Pancreas (tissue), 10 donors: ENCODE results near the gene GLCE. TPM values are rescaled to one million over a fixed set of nuclear protein-coding genes. Genes with fewer than 3 reads are reported as not detected.
A peak's percentile ranks its signal among the peaks of the same experiment; 100 is the strongest.

Experiments used
- ATAC-seq, 4 donors: fragments of 200-7000 bp; cut with Tn5 transposase; one replicate each; pipeline versions ENCODE4 v1.8.0 to v1.9.1; 2020; ENCODE audit warnings: mild to moderate bottlenecking in 4 of 4, moderate library complexity in 4 of 4
- DNase-seq, 6 donors: peaks; one replicate each; pipeline ENCODE4 v3.0.0-alpha.2; 2020
- FAIRE-seq: peaks from 2 replicates; lab custom pipeline; 2012; peaks lifted over from hg19 to GRCh38; lab: Jason Lieb, UNC
- H3K27ac ChIP-seq, 4 donors: fragments of 200-600 bp; sonication (generic); 1 replicate in 3 of 4; 2 replicates in 1 of 4; pipeline versions ENCODE4 v1.5.0 to v1.8.0; 2020
- H3K27me3 ChIP-seq, 4 donors: fragments of 200-600 bp; one replicate each; pipeline ENCODE4 v1.8.0; 2021
- H3K36me3 ChIP-seq, 3 donors: fragments of 200-600 bp; sonication (generic) in 1 of 3; one replicate each; pipeline versions ENCODE4 v1.5.0 to v1.8.0; 2020 to 2021
- H3K4me1 ChIP-seq, 3 donors: fragments of 200-600 bp; one replicate each; pipeline ENCODE4 v1.8.0; 2021
- H3K4me3 ChIP-seq, 4 donors: fragments of 200-600 bp; sonication (generic) in 2 of 4; one replicate each; pipeline versions ENCODE4 v1.5.0 to v1.8.0; 2020 to 2021
- H3K9me3 ChIP-seq, 4 donors: fragments of 200-600 bp; one replicate each; pipeline ENCODE4 v1.8.0; 2021
- CTCF ChIP-seq, 4 donors: fragments of 200-600 bp; sonication (generic) in 3 of 4; IDR thresholded peaks; one replicate each; pipeline versions ENCODE4 v1.5.0 to v1.8.0; 2021; ENCODE audit warnings: antibody characterized with exemption in 4 of 4
- WGBS, 2 donors: extraction: QIAGEN DNeasy Blood & Tissue Kit; methylation state at CpG; one replicate each; pipeline ENCODE4 v1.1.7; 2013; 5-methylcytosine and 5-hydroxymethylcytosine counted together
- intact Hi-C, 3 donors: fragments of 100-400 bp; cut with DNase I; formaldehyde crosslinking; loops; one replicate each; pipeline versions ENCODE4 v1.11.1 to v1.14.2; 2022
- polyA plus RNA-seq, 2 donors: library from polyadenylated mRNA; stranded (reverse); fragments of 200-250 nt; gene quantifications; one replicate each; pipeline ENCODE4 v1.2.3, GENCODE V29; 2013
- total RNA-seq, 6 donors: library from RNA; stranded (reverse); fragmentation: NEBNext Ultra II Directional in 4 of 6; extraction: Animal tissue kit (Norgen Biotek cat#: 25700) in 4 of 6; gene quantifications; one replicate each; pipeline versions ENCODE4 v1.2.1 to v1.2.4, GENCODE V29; 2021 to 2023
- donor health status: healthy with polysubstance abuse.
- donor health status: DM: no; HTN: no; CAD: no; lungs with moderate emphysema.
- donor health status: DM: no; HTN: no; CAD: no.
- donor health status: control.
- donor health status: control.
- donor health status: Bipolar disorder and iron deficiency.
- donor health status: DM: yes; HTN: yes; CAD: no.
- donor health status: DM: no; HTN: no; CAD: no.
- donor health status: DM: no; HTN: no; CAD: no.
- donor health status: DM: yes; HTN: yes; CAD: no.

The GLCE gene
- total and polyA plus RNA-seq, 8 donors = 2.7 to 10.8 (median 5.9) TPM

GRCh38 chr15:69316291-69316690, 155.9 kb downstream of the GLCE start:
- Histone ChIP-seq H3K27me3 (no peaks in the 10 kb centered on the region), H3K27ac (peak overlapping the region in 3 of 4 donors; percentile 22 to 60 (median 30)), H3K36me3 (no peaks in the 10 kb centered on the region), H3K9me3 (no peaks in the 10 kb centered on the region), H3K4me3 (no peak overlapping the region), H3K4me1 (no peaks in the 10 kb centered on the region)
- FAIRE-seq (no peak), DNase-seq (no peak), ATAC-seq (no peak)
- TF ChIP-seq CTCF (IDR thresholded peaks at IDR 0.05) = no peak
- intact Hi-C loops = no loop called here
- WGBS, 2 donors = 51 to 61% methylated on average over 8 of the region's 8 CpGs

- Histone ChIP-seq H3K4me1 (no peaks in the 10 kb centered on the region), H3K36me3 (no peaks in the 10 kb centered on the region), H3K4me3 (no peak overlapping the region), H3K27me3 (no peaks in the 10 kb centered on the region), H3K9me3 (no peaks in the 10 kb centered on the region), H3K27ac (peak overlapping the region; percentile 16 to 60 (median 43))
- WGBS, 2 donors = 34 to 39% methylated on average over 5 of the region's 5 CpGs
- intact Hi-C loops = no loop called here
- TF ChIP-seq CTCF (IDR thresholded peaks at IDR 0.05) = no peak
- DNase-seq = peak in 1 of 6 donors; percentile 33
- no peak for FAIRE-seq
- peak; percentile 53 to 85 (median 76) for ATAC-seq
Measured at GRCh38 chr15:69317392-69317841, 157.0 kb downstream of the GLCE start.

- ATAC-seq (no peak), DNase-seq (no peak), FAIRE-seq (no peak)
- Histone ChIP-seq H3K4me1 (no peaks in the 10 kb centered on the region), H3K4me3 (no peak overlapping the region), H3K27me3 (no peaks in the 10 kb centered on the region), H3K36me3 (no peaks in the 10 kb centered on the region), H3K9me3 (no peaks in the 10 kb centered on the region), H3K27ac (peak overlapping the region in 2 of 4 donors; percentile 16 to 26)
- WGBS, 2 donors = 71 to 74% methylated on average over 7 of the region's 7 CpGs
- intact Hi-C loops = no loop called here
- TF ChIP-seq CTCF (IDR thresholded peaks at IDR 0.05) = no peak
Measured at GRCh38 chr15:69318033-69318432, 157.6 kb downstream of the GLCE start.

- ATAC-seq (no peak), DNase-seq (no peak), FAIRE-seq (no peak)
- H3K4me1 ChIP-seq = no peaks in the 10 kb centered on the region
- no peaks in the 10 kb centered on the region for H3K9me3 ChIP-seq
- H3K4me3 ChIP-seq = no peak overlapping the region
- intact Hi-C loops = no loop called here
- WGBS, 2 donors = 63 to 72% methylated on average over 19 of the region's 19 CpGs
- TF ChIP-seq CTCF (IDR thresholded peaks at IDR 0.05) = no peak
- no peaks in the 10 kb centered on the region for H3K36me3 ChIP-seq
- H3K27me3 ChIP-seq = no peaks in the 10 kb centered on the region
- peak overlapping the region in 1 of 4 donors; percentile 28 for H3K27ac ChIP-seq
Measured at GRCh38 chr15:69319384-69320375, 159.2 kb downstream of the GLCE start.
